ENCODE results near the gene JUN. TPM values are rescaled to one million over a fixed set of nuclear protein-coding genes. Genes with fewer than 3 reads are reported as not detected.

The JUN gene
- 0.21 and 0.90 TPM in 2 replicates for polyA plus RNA-seq

DNA sequence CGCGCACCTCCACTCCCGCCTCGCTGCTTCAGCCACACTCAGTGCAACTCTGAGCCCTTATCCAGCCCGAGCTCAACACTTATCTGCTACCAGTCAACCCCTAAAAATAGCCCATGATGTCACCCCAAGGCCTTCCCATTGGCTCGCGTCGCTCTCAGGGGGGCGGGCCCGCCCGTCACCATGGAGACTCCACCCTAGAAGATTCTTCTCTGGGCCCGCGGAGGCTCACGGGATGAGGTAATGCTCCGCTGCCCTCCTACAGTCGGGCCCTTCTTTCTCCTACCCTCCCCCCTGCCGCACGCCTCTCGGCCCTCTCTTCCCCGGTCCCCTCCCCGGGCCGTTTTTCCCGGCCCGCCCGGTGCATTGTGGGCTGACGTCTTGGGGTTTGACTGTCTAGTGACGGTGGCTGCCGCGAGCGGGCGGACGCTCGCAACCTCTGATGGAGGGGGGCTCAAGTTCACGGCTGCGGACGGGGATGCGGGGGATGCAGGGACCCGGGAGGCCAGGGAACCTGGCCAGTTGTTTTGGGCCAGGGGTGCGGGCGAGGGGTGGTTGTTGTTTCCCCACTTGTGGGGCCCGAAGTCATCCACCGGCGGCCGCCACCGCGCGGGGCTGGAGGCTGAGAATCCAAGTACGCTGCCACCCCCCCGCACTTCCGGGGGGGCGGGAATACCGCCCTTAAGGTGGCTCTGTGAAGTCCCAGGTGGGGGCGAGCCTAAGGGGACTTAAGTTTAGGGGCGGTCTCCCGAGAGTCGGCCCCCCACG lies at the start of gene JUN:
JUN (minus strand) TSS at position 55 of the 765 bp plus-strand sequence. CDS start 977 bp downstream, outside the sequence.

Other genes with a start within 250 kb of the JUN start
- gene OMA1, start 237.3 kb downstream of the JUN start, polyA plus RNA-seq, result 11.5 and 16.8 TPM in 2 replicates
- gene TACSTD2, start 206.8 kb downstream of the JUN start, polyA plus RNA-seq, result not detected in 2 replicates
- 16.4 and 37.6 TPM in 2 replicates for gene MYSM1, start 84.0 kb downstream of the JUN start, polyA plus RNA-seq

Data from Purkinje cell (primary cell).